H1 (cell line): ENCODE results near the gene LRCH3. TPM values are rescaled to one million over a fixed set of nuclear protein-coding genes. Genes with fewer than 3 reads are reported as not detected.

Experiments
- BACH1 ChIP-seq: IDR thresholded peaks from 2 replicates; pipeline ENCODE4 v1.6.1; 2012; ENCODE audit warnings: low read length, improper control_type of control experiment
- CBX5 ChIP-seq: fragments of 300-800, 300-1000 bp; sonication (generic); IDR thresholded peaks from 2 replicates; pipeline ENCODE4 v1.7.1; 2016; ENCODE audit warnings: antibody characterized with exemption, low read length, low read depth
- CREB1 ChIP-seq: IDR thresholded peaks from 2 replicates; pipeline ENCODE4 v1.6.1; 2012; ENCODE audit warnings: inconsistent platforms
- POU5F1 ChIP-seq: IDR thresholded peaks from 2 replicates; pipeline ENCODE4 v1.6.1; 2011; ENCODE audit warnings: low read depth, mild to moderate bottlenecking, low read length, moderate library complexity
- ZNF274 ChIP-seq: IDR thresholded peaks from 2 replicates; pipeline ENCODE4 v1.7.0; 2012; ENCODE audit warnings: low read length, borderline replicate concordance; ENCODE audit errors: extremely low read depth
- polyA plus RNA-seq, 7 experiments: library from polyadenylated mRNA; depleted of rRNA in 3 of 7; stranded (reverse) in 5 of 7; unstranded in 2 of 7; fragments of >200 nt in 5 of 7; fragments of 200-250 nt in 2 of 7; gene quantifications; 1 replicate in 5 of 7; 2 replicates in 1 of 7; 4 replicates in 1 of 7; pipeline versions ENCODE4 v1.2.1 to v1.2.3, GENCODE V29; 2011 to 2013; ENCODE audit warnings: missing spikeins in 2 of 7, mixed read lengths in 2 of 7
- total RNA-seq: library from RNA; stranded (reverse); fragmentation: NEBNext Ultra II Directional; extraction: Animal tissue kit (Norgen Biotek cat#: 25700); gene quantifications from 2 replicates; pipeline ENCODE4 v1.2.1, GENCODE V29; 2021

LRCH3 gene
- total and polyA plus RNA-seq, 2 of the 8 experiments (the other 6 are each of a cell fraction or from before 2014, with no cell fraction given) = 58.4 to 66.0 TPM

- TF ChIP-seq BACH1 (no peak), POU5F1 (no peak), CBX5 (no peak), ZNF274 (no peak), CREB1 (no peak)
These were observed 99.6 kb downstream of the LRCH3 start (continued) for GRCh38 chr3:197890693-197891092.
